ENCODE results near the gene AKAP11. TPM values are rescaled to one million over a fixed set of nuclear protein-coding genes. Genes with fewer than 3 reads are reported as not detected.
"Not testable (repeated sequence)": the region's sequence is repeated elsewhere in the genome, so short reads cannot be mapped to it uniquely, and the experiment has no call there.

Gene AKAP11
- polyA plus RNA-seq, 1 donor from 2014 or later, result 20.9 TPM

- Histone ChIP-seq H3K9me2 (ENCODE audit: insufficient read depth, low read length) (no peaks in the 10 kb centered on the region), H3K36me3 (ENCODE audit: insufficient read depth, low read length) (no peaks in the 10 kb centered on the region), H3K79me2 (replicated peaks; ENCODE audit: insufficient read depth, low read length) (no peaks in the 10 kb centered on the region), H3K27me3 (ENCODE audit: insufficient read depth, low read depth, low read length) (no peaks in the 10 kb centered on the region), H2AFZ (ENCODE audit: low read depth, low read length) (no peak overlapping the region), H3K9me3 (ENCODE audit: low read length) (no peaks in the 10 kb centered on the region), H3K9ac (ENCODE audit: low read length) (no peak overlapping the region), H3K4me3 (ENCODE audit: low read length) (no peak overlapping the region), H4K20me1 (ENCODE audit: insufficient read depth) (no peaks in the 10 kb centered on the region), H3F3A (ENCODE audit: insufficient read depth, low read length, poor library complexity, severe bottlenecking) (no peaks in the 10 kb centered on the region), H3K27ac (ENCODE audit: low read length) (no peak overlapping the region), H3K4me2 (ENCODE audit: low read length) (no peak overlapping the region)
- TF ChIP-seq CTCF (IDR thresholded peaks at IDR 0.05; ENCODE audit: poor library complexity, severe bottlenecking), result no peak
- no peak for TF ChIP-seq SMC3 (conservative IDR thresholded peaks at IDR 0.05; ENCODE audit: poor library complexity)
- no peak for TF ChIP-seq EZH2 (IDR thresholded peaks at IDR 0.05; ENCODE audit: borderline replicate concordance, insufficient read depth, low read length, poor library complexity, severe bottlenecking)
- TF ChIP-seq MXI1 (conservative IDR thresholded peaks at IDR 0.05; ENCODE audit: poor library complexity, severe bottlenecking), result no peak
- TF ChIP-seq RAD21 (conservative IDR thresholded peaks at IDR 0.05), result no peak
- TF ChIP-seq EP300 (conservative IDR thresholded peaks at IDR 0.05; ENCODE audit: poor library complexity, severe bottlenecking), result no peak
- TF ChIP-seq POLR2AphosphoS5 (IDR thresholded peaks at IDR 0.05), result no peak
- TF ChIP-seq TAF1 (IDR thresholded peaks at IDR 0.05; ENCODE audit: low read depth), result no peak
- TF ChIP-seq REST (IDR thresholded peaks at IDR 0.05; ENCODE audit: borderline replicate concordance), result no peak
Measured at GRCh38 chr13:42225051-42225450, 46.9 kb upstream of the AKAP11 start.

- H3K27me3 ChIP-seq (ENCODE audit: insufficient read depth, low read depth, low read length); H3K79me2 ChIP-seq (replicated peaks; ENCODE audit: insufficient read depth, low read length); H3K9ac ChIP-seq (ENCODE audit: low read length); H3K9me3 ChIP-seq (ENCODE audit: low read length); H3K4me3 ChIP-seq (ENCODE audit: low read length); H2AFZ ChIP-seq (ENCODE audit: low read depth, low read length); H3F3A ChIP-seq (ENCODE audit: insufficient read depth, low read length, poor library complexity, severe bottlenecking); H4K20me1 ChIP-seq (ENCODE audit: insufficient read depth); H3K36me3 ChIP-seq (ENCODE audit: insufficient read depth, low read length); H3K27ac ChIP-seq (ENCODE audit: low read length); H3K9me2 ChIP-seq (ENCODE audit: insufficient read depth, low read length); H3K4me2 ChIP-seq (ENCODE audit: low read length): not testable (repeated sequence)
Measured at GRCh38 chr13:42226759-42227158, 45.2 kb upstream of the AKAP11 start.

- Histone ChIP-seq H3K27me3 (ENCODE audit: insufficient read depth, low read depth, low read length) (no peaks in the 10 kb centered on the region), H3K9me3 (ENCODE audit: low read length) (no peaks in the 10 kb centered on the region), H2AFZ (ENCODE audit: low read depth, low read length) (no peak overlapping the region), H3K4me3 (ENCODE audit: low read length) (no peak overlapping the region), H4K20me1 (ENCODE audit: insufficient read depth) (no peaks in the 10 kb centered on the region), H3K79me2 (replicated peaks; ENCODE audit: insufficient read depth, low read length) (no peaks in the 10 kb centered on the region), H3K36me3 (ENCODE audit: insufficient read depth, low read length) (no peaks in the 10 kb centered on the region), H3K27ac (ENCODE audit: low read length) (no peak overlapping the region), H3K4me2 (ENCODE audit: low read length) (no peak overlapping the region), H3K9ac (ENCODE audit: low read length) (no peak overlapping the region), H3K9me2 (ENCODE audit: insufficient read depth, low read length) (no peaks in the 10 kb centered on the region), H3F3A (ENCODE audit: insufficient read depth, low read length, poor library complexity, severe bottlenecking) (no peaks in the 10 kb centered on the region)
- TF ChIP-seq RAD21 (conservative IDR thresholded peaks at IDR 0.05) (no peak), EP300 (conservative IDR thresholded peaks at IDR 0.05; ENCODE audit: poor library complexity, severe bottlenecking) (no peak), CTCF (IDR thresholded peaks at IDR 0.05; ENCODE audit: poor library complexity, severe bottlenecking) (no peak), EZH2 (IDR thresholded peaks at IDR 0.05; ENCODE audit: borderline replicate concordance, insufficient read depth, low read length, poor library complexity, severe bottlenecking) (no peak), SMC3 (conservative IDR thresholded peaks at IDR 0.05; ENCODE audit: poor library complexity) (no peak), TAF1 (IDR thresholded peaks at IDR 0.05; ENCODE audit: low read depth) (no peak), POLR2AphosphoS5 (IDR thresholded peaks at IDR 0.05) (no peak), MXI1 (conservative IDR thresholded peaks at IDR 0.05; ENCODE audit: poor library complexity, severe bottlenecking) (no peak), REST (IDR thresholded peaks at IDR 0.05; ENCODE audit: borderline replicate concordance) (no peak)
Measured at GRCh38 chr13:42228527-42228926, 43.4 kb upstream of the AKAP11 start.

All from neural cell (in vitro differentiated cells).